ENCODE measurements around the gene HSPA4L. TPM values are rescaled to one million over a fixed set of nuclear protein-coding genes. Genes with fewer than 3 reads are reported as not detected.

HSPA4L gene
- total RNA-seq: 1.4 and 2.9 TPM in 2 replicates

DNA sequence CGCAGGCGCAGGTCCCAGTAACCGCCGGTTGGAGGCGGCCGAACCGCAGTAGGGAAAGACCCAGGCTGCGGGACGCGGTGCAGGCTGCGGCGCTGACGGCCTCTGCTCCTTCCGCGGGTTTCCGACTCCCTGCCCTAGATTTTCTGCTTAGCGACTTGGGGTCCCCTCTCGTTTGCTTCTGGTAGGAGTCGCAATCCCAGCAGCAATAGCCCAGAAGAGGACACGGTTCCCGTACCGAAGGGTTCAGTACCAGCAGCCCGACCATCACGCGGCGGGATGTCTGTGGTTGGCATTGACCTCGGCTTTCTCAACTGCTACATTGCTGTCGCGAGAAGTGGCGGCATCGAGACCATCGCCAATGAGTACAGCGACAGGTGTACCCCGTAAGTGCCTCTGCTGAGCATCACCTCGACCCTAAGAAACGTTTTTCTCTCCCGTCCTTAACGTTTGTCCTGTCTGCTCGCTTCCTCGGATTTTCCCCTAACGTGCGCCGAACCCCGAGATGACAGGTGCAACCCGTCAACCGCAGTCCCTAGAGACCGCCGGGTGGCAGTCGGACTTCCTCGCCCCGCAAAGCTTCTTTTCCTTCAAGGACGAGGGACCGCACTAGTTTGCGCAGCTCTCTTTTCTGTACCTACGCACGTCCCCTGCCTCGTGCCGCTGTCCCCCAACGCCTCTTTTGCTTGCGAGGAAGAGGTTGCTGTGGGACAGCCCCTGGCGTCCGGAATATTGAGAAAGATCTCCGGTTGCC is at the start of gene HSPA4L:
HSPA4L (plus strand) TSS at position 48 of the 751 bp plus-strand sequence; CDS start at position 277, 229 bp downstream.

DNA sequence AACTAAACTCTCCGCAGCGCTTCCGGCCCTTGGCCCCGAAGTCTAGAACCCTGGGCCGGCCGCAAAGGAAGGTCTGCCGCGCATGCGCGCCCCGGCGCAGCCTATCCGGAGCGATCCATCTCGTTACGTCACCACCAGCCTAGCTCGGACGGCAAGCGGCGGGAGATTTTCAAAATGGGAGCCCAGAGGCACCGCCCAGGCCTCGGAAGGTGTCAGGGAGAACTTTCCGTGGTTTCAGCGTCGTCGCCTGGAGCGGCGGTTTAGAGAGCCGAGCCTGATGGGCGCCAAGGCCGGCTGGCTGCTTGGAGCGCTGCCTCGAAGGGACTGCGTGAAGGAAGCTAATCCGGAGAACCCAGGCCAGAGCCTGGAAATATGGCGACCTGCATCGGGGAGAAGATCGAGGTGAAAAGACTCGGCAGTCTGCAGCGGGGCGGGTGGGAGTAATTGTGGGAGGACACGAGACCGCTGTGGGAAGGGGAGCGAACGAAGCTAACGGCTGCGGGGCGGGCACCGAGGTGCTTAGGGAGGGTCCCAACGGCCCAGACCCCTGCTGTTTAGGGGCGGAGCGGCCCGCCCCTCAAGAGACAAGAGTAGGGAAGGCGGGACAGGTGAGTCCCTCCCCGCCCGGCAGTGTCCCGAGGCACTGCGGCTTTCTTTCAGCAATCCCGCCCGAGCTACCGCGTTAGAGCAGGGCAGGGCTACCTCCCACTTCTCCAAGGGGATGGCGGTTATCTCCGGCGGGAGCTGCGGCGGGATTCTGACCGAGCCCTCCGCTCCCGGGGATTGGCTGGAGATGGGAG is 98.8 kb downstream of the HSPA4L start, which contains the start of gene PLK4:
PLK4 (plus strand) TSS at position 131 of the 800 bp plus-strand sequence; CDS start at position 373, 242 bp downstream.

Other genes with a start within 250 kb of the HSPA4L start
- gene INTU, start 149.4 kb upstream of the HSPA4L start, total RNA-seq: 1.0 and 2.5 TPM in 2 replicates
- not detected in 2 replicates for gene SLC25A31, start 51.9 kb upstream of the HSPA4L start, total RNA-seq
- 1.5 and 6.4 TPM in 2 replicates for gene PLK4, start 98.6 kb downstream of the HSPA4L start, total RNA-seq
- 6.8 and 8.2 TPM in 2 replicates for gene MFSD8, start 182.9 kb downstream of the HSPA4L start, total RNA-seq
- 2.6 and 4.8 TPM in 2 replicates for gene ABHD18, start 183.1 kb downstream of the HSPA4L start, total RNA-seq